ENCODE results near the gene TCF19.

- TF ChIP-seq CTCF (conservative IDR thresholded peaks at IDR 0.05; ENCODE audit: low read length) (no peak), EZH2phosphoT487 (IDR thresholded peaks at IDR 0.05; ENCODE audit: borderline replicate concordance, low read depth, low read length) (no peak)
These were observed 44.4 kb upstream of the TCF19 start for GRCh38 chr6:31113861-31114540.

All from OCI-LY7 (cell line).